Ureter (tissue), 1 donor: Measurements from ENCODE around the gene STPG3. TPM values are rescaled to one million over a fixed set of nuclear protein-coding genes. Genes with fewer than 3 reads are reported as not detected.

Source experiments
- DNase-seq: peaks from one replicate; pipeline ENCODE4 v3.0.0-alpha.2; 2020; ENCODE audit warnings: low spot score
- total RNA-seq: library from RNA; stranded (reverse); gene quantifications from one replicate; pipeline ENCODE4 v1.2.4, GENCODE V29; 2023
- donor health status: DM: yes; HTN: yes; CAD: no.

STPG3 gene
- not detected for total RNA-seq

GRCh38 chr9:137251194-137251461 lies at the start of gene STPG3:
STPG3 (plus strand) TSS chr9:137251286; CDS start chr9:137251287, 1 bp downstream.
- DNase-seq: no peak

- DNase-seq: no peak
Observed at GRCh38 chr9:137202966-137203365, 48.1 kb upstream of the STPG3 start.

GRCh38 chr9:137204731-137205125 lies 46.4 kb upstream of the STPG3 start:
- DNase-seq: no peak

DNA sequence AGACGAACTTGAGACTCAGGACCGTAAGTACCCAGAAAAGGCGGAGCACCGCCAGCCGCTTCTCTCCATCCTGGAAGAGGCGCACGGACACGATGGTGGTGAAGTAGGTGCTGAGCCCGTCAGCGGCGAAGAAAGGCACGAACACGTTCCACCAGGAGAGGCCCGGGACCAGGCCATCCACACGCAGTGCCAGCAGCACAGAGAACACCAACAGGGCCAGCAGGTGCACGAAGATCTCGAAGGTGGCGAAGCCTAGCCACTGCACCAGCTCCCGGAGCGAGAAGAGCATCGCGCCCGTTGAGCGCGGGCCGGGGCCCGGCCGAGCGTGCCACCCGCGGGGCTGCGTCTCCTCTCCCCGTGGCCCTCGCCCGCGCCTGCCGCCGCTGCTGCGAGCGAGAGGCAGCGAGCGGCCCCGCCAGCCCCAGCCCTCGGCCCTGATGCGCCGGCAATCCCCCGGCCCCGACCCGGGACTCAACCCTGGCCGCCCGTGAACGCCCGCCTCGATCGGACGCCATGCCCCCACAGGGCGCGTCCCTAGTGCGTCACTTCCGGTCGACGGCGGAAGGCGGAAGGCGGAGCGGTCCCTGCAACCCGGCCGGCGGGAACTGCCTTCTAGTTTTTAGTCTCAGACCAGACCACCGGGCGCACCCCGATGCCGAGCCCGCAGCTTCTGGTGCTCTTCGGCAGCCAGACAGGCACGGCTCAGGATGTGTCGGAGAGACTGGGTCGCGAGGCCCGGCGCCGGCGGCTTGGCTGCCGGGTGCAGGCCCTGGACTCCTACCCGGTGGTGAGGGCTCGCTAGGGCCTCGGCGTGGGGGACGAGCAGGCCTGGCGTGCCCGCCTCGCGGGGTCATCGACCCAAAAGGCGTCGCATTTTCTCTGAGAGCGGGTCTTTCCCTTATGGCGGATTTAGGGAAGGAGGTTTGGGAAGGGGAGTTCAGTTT lies 45.7 kb upstream of the STPG3 start, which contains the start of the genes NDOR1 and TMEM203:
Gene NDOR1, plus strand, starts transcription at position 575 of the 944 bp plus-strand sequence. Its CDS starts 78 bp downstream, at position 653.
Gene TMEM203, minus strand, starts transcription at position 523 of the 944 bp plus-strand sequence. Its CDS starts 234 bp downstream, at position 289.
- DNase-seq: peak; percentile 92

GRCh38 chr9:137206602-137207001 lies 44.5 kb upstream of the STPG3 start:
- DNase-seq: no peak

GRCh38 chr9:137211532-137211931 lies 39.6 kb upstream of the STPG3 start:
- no peak for DNase-seq

DNA sequence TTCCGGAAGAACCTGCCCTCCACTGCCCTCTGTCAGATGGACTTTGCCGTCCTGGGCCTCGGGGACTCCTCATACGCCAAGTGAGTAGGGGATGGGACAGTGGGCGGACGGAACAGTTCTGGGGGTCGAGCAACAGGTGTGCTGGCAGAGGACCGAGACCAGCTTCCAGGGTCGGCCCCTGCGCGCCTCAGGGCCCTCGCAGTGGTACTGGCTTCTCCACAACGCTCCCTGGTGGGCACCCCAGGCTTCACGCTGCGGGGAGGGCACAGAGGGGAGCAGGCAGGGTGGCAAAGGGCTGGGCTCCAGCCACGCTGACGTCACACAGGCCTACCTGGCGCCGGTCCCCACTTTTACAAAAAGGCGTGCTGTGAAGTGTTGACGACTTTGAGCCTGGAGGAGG lies 38.6 kb upstream of the STPG3 start:
- DNase-seq: no peak

GRCh38 chr9:137213160-137214060 lies 37.7 kb upstream of the STPG3 start:
- DNase-seq: no peak

- no peak for DNase-seq
Observed at GRCh38 chr9:137214620-137215019, 36.5 kb upstream of the STPG3 start.

DNA sequence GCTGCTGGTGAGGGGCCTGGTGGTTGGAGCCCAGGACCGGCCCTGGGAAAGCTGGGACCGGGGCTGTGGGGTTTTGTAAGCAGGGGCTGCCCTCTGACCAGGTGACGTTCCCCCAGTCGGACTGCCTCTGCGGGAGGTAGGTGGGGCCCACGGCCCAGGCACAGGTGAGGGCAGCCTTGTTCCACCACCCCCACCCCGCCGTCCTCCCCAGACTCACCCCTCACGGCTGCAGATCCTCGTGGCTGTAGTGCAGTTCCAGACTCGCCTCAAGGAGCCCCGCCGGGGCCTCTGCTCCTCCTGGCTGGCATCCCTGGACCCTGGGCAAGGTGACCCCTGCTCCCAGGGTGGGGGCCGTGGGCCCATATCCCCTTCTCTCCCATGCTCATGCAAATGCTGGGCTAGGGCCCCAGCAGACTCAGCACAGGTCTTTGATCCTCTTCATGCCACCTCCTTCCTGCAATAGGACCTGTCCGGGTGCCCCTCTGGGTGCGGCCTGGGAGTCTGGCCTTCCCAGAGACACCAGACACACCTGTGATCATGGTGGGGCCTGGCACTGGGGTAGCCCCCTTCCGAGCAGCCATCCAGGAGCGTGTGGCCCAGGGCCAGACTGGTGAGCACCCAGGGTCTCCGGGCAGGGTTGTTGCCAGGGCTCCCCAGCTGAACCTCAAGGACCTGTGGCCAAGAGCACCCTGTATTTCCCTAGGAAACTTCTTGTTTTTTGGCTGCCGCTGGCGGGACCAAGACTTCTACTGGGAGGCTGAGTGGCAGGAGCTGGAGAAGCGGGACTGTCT lies 35.7 kb upstream of the STPG3 start:
- DNase-seq: no peak

DNA sequence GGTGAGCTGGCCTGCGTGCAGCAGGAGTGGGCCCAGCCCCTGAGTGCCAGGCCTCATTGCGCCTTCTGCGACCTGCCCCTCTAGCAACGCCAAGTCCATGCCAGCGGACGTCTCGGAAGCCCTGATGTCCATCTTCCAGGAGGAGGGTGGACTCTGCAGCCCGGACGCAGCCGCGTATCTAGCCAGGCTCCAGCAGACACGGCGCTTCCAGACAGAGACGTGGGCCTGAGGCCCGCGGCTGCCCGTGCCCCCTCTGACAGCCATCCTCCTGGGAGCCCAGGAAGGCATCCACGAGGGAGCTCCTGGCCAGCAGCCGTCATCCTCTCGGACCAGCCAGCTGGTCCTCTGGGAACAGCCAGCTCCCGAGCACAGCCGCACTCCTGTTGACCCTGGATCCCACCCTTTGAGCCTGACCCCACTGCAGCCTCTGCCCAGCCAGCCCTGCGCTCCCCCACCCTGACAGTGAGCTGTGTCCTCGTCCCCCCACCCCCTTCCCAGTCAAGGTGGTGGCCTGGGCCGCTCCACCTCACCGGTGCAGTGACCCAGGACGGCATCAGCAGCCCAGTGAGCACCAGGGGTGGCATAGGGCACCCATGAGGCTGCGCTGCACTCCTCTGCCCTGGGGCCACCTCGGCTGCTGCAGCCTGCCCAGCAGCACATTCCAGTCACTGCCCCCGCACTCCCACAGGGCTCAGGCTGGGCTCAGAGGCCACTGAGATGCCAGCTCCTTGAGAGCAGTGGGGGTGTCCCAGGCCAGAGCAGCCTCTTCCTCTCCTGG lies 34.7 kb upstream of the STPG3 start:
- DNase-seq: no peak

GRCh38 chr9:137217276-137218211 lies 33.5 kb upstream of the STPG3 start:
- DNase-seq: peak; percentile 90

GRCh38 chr9:137218212-137218753 lies 32.8 kb upstream of the STPG3 start:
- no peak for DNase-seq

DNA sequence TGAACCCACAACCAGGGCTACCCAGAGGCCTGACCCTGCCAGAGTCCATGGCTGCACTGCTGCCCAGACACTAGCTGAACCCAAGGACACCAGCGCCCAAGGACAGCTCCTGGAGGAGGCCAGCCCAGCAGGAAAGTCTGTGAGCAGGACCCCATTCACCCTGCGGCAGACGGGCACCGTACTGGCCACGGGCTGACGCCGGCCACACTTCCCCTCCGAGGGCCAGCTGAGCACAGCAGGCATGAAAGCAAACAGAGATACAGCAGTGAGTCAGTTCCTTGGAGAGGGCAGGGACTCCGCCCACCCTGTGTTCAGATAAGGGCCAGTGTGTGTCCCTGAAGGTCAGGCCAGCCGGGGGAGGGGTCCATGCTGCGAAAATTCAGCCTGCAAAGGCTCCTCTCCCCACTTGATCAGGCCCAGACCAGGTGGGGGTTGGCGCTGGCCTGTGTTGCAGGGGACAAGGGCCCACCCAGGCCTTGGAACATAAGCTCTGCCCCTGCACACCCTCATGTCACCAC lies 32.3 kb upstream of the STPG3 start:
- DNase-seq: no peak

GRCh38 chr9:137219757-137220316 lies 31.2 kb upstream of the STPG3 start:
- DNase-seq: no peak

DNA sequence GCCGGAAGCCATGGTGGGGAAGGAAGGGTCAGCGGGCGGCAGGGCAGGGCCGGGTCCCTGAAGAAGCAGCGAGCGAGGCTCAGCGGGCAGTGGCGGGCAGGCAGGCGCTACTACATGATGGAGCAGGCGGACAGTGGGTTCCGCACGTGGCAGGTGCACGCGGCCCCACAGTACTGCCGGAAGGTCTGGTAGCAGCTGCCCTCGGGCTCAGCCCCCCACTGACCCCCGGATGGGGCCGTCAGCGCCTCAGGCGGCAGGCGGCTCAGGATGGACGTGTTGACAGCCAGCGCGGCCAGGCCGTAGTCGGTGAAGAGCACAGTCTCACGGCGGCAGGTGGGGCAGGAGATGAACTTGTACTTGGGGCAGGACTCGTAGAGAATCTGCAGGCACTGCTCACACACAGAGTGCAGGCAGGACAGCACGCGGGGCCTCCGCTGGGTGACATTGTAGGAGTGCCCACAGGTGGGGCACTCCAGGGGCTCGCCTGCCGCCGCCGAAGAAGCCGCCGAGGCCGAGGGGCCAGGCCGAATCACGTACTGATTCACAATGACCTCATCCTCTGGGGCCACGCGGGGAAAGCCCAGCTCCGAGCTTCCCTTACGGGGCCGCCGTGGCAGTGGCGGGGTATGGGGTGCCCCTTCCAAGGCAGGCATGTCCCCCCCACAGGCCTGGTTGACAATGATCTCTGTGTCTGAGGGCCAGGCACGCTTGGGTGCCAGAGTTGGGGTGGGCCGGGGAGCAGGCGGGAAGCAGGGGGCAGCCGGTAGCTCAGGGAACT lies 30.6 kb upstream of the STPG3 start:
- no peak for DNase-seq

- no peak for DNase-seq
Observed at GRCh38 chr9:137221095-137221505, 30.0 kb upstream of the STPG3 start.

DNA sequence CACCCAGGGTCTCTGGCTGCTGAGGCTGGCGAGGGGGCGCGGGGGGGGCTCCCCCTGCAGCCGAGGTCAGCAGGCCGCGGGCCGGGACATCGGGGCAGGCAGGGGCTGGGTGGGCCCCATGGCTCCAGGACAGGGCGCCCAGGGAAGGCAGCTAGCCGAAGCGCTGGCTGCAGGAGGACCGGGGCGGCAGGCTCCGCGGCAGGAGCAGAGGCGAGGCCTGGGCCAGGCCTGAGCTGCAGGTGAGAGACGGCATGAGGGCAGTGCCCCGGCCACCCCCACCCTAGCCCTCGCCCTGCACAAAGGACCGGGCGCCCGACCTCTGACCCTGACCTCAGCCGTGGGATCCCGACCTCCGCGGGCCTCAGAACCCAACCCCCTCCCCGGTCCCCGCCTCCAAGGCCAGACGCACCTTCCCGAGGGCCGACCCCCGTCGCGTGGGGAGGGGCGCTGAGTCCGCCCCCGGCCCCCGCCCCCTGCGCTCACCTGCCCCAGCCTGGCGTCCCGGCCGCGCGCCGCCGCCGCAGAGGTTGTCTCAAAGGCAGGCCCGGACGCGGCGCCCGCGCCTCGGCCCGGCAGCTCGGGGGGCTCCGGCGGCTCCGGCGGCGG lies 29.5 kb upstream of the STPG3 start:
- no peak for DNase-seq
